ENCODE data around the gene PRKCE. TPM values are rescaled to one million over a fixed set of nuclear protein-coding genes. Genes with fewer than 3 reads are reported as not detected.

PRKCE gene
- total and polyA plus RNA-seq, 2 experiments from 2014 or later = 0.94 to 1.2 TPM

- TF ChIP-seq CTCF (conservative IDR thresholded peaks at IDR 0.05; ENCODE audit: low read depth in 2 of 2) = no peak
- no peak for TF ChIP-seq ETS1 (IDR thresholded peaks at IDR 0.05)
- no peak for TF ChIP-seq POLR2AphosphoS5 (IDR thresholded peaks at IDR 0.05; ENCODE audit: low read depth)
- TF ChIP-seq CREB1 (CRISPR knock-in tag; IDR thresholded peaks at IDR 0.05; ENCODE audit: low read depth) = no peak
- no peak for TF ChIP-seq EZH2phosphoT487 (IDR thresholded peaks at IDR 0.05; ENCODE audit: unreplicated experiment)
- no peak for TF ChIP-seq EZH2 (IDR thresholded peaks at IDR 0.05; ENCODE audit: low read depth, unreplicated experiment)
- TF ChIP-seq ZNF114 (CRISPR knock-in tag; IDR thresholded peaks at IDR 0.05) = no peak
- no peak for TF ChIP-seq NANOG (IDR thresholded peaks at IDR 0.05; ENCODE audit: borderline replicate concordance)
- TF ChIP-seq REST (IDR thresholded peaks at IDR 0.05; ENCODE audit: unreplicated experiment) = no peak
Observed at GRCh38 chr2:45950606-45951005, 299.1 kb downstream of the PRKCE start (continued).

GRCh38 chr2:45951025-45951727, 299.7 kb downstream of the PRKCE start:
- H3K36me3 Mint-ChIP-seq (ENCODE audit: low read depth) = no peaks in the 10 kb centered on the region
- H2AFZ ChIP-seq = no peak overlapping the region
- no peak for ATAC-seq
- no peaks in the 10 kb centered on the region for H3K9me3 Mint-ChIP-seq
- no peak overlapping the region for H3K27ac Mint-ChIP-seq
- no peaks in the 10 kb centered on the region for H3F3A ChIP-seq (replicated peaks; ENCODE audit: low read depth)
- no peaks in the 10 kb centered on the region for H3K9me2 ChIP-seq (ENCODE audit: insufficient read depth)
- H3K4me3 Mint-ChIP-seq = no peak overlapping the region
- no peaks in the 10 kb centered on the region for H3K27me3 ChIP-seq (ENCODE audit: insufficient read depth)
- no peak overlapping the region for H3K27ac ChIP-seq (ENCODE audit: low read depth)
- no peak overlapping the region for H3K4me2 ChIP-seq
- H3K79me2 ChIP-seq (replicated peaks; ENCODE audit: insufficient read depth) = no peaks in the 10 kb centered on the region
- no peaks in the 10 kb centered on the region for H3K27me3 Mint-ChIP-seq (ENCODE audit: insufficient read depth, low read depth, poor library complexity)
- no peaks in the 10 kb centered on the region for H4K20me1 ChIP-seq (replicated peaks; ENCODE audit: insufficient read depth)
- H3K4me1 ChIP-seq (ENCODE audit: insufficient read depth) = no peaks in the 10 kb centered on the region
- DNase-seq (ENCODE audit: low spot score) = no peak
- H3K4me3 ChIP-seq = no peak overlapping the region
- H3K4me1 Mint-ChIP-seq = peaks cover 16% of the 10 kb centered on the region
- no peaks in the 10 kb centered on the region for H3K36me3 ChIP-seq (ENCODE audit: insufficient read depth)
- TF ChIP-seq ETS1 (IDR thresholded peaks at IDR 0.05) (no peak), NANOG (IDR thresholded peaks at IDR 0.05; ENCODE audit: borderline replicate concordance) (no peak), EZH2phosphoT487 (IDR thresholded peaks at IDR 0.05; ENCODE audit: unreplicated experiment) (no peak), CTCF (conservative IDR thresholded peaks at IDR 0.05; ENCODE audit: low read depth in 2 of 2) (no peak), ZNF114 (CRISPR knock-in tag; IDR thresholded peaks at IDR 0.05) (no peak)
